Ascending aorta (tissue), 2 donors: ENCODE measurements around the gene HAGHL. TPM values are rescaled to one million over a fixed set of nuclear protein-coding genes. Genes with fewer than 3 reads are reported as not detected.
A peak's percentile ranks its signal among the peaks of the same experiment; 100 is the strongest.

ENCODE experiments used
- DNase-seq, 2 donors: peaks; one replicate each; pipeline ENCODE4 v3.0.0-alpha.2; 2019; ENCODE audit warnings: low spot score in 2 of 2
- H3K27ac ChIP-seq, 2 donors: fragments of 200-600 bp; sonication (generic); one replicate each; pipeline ENCODE4 v1.5.1; 2016 to 2017; ENCODE audit warnings: mild to moderate bottlenecking in 1 of 2
- H3K27me3 ChIP-seq: fragments of 200-600 bp; sonication (generic); one replicate; pipeline ENCODE4 v1.5.1; 2017
- H3K36me3 ChIP-seq, 2 donors: fragments of 200-600 bp; sonication (generic); one replicate each; pipeline ENCODE4 v1.5.1; 2016
- H3K4me1 ChIP-seq, 2 donors: fragments of 200-600 bp; sonication (generic); one replicate each; pipeline ENCODE4 v1.5.1; 2016 to 2017; ENCODE audit warnings: mild to moderate bottlenecking in 1 of 2
- H3K4me3 ChIP-seq, 2 donors: fragments of 200-600 bp; sonication (generic); one replicate each; pipeline ENCODE4 v1.5.1; 2016 to 2017; ENCODE audit warnings: mild to moderate bottlenecking in 1 of 2
- H3K9me3 ChIP-seq, 2 donors: fragments of 200-600 bp; sonication (generic); one replicate each; pipeline ENCODE4 v1.5.1; 2016
- CTCF ChIP-seq, 3 experiments: fragments of 200-600 bp in 2 of 3; fragments of 450-650 bp in 1 of 3; sonication (generic) in 2 of 3; IDR thresholded peaks; one replicate each; pipeline ENCODE4 v1.5.1; 2016 to 2019; ENCODE audit warnings: antibody characterized with exemption in 3 of 3, mild to moderate bottlenecking in 1 of 3, moderate library complexity in 1 of 3
- intact Hi-C: fragments of 100-400 bp; cut with DNase I; formaldehyde crosslinking; loops from one replicate; pipeline ENCODE4 v1.15.1; 2023
- total RNA-seq: library from RNA; depleted of rRNA; stranded (reverse); fragments of >200 nt; gene quantifications from one replicate; pipeline ENCODE4 v1.1.0, GENCODE V29; 2016

Gene HAGHL
- total RNA-seq, 1 donor from 2014 or later: 9.7 TPM

GRCh38 chr16:682493-683395 lies 44.2 kb upstream of the HAGHL start:
- Histone ChIP-seq H3K4me3 (peak overlapping the region in 1 of 2 donors; percentile 89), H3K27ac (no peak overlapping the region), H3K27me3 (no peaks in the 10 kb centered on the region), H3K9me3 (no peaks in the 10 kb centered on the region), H3K4me1 (peaks cover 20 to 36% of the 10 kb centered on the region in 2 donors), H3K36me3 (peaks cover 20 to 36% of the 10 kb centered on the region in 2 donors)
- DNase-seq: no peak
- no peak for TF ChIP-seq CTCF (IDR thresholded peaks at IDR 0.05)
- intact Hi-C loops: no loop called here

- no peak for DNase-seq
- intact Hi-C loops: no loop called here
- Histone ChIP-seq H3K4me1 (peaks cover 20 to 36% of the 10 kb centered on the region in 2 donors), H3K4me3 (peak overlapping the region; percentile 64 to 69), H3K27ac (no peak overlapping the region), H3K9me3 (no peaks in the 10 kb centered on the region), H3K36me3 (peaks cover 20 to 36% of the 10 kb centered on the region in 2 donors), H3K27me3 (no peaks in the 10 kb centered on the region)
- TF ChIP-seq CTCF (IDR thresholded peaks at IDR 0.05): no peak
These were observed 43.4 kb upstream of the HAGHL start for GRCh38 chr16:683396-684070.

- H3K27ac ChIP-seq: peak within 1 kb of the TSS; percentile 68 to 72
- TF ChIP-seq CTCF (IDR thresholded peaks at IDR 0.05): no peak
- peaks cover 20 to 36% of the 10 kb centered on the region in 2 donors for H3K36me3 ChIP-seq
- H3K4me3 ChIP-seq: peak within 1 kb of the TSS; percentile 64 to 69
- DNase-seq: peak; percentile 85 to 98
- no peaks in the 10 kb centered on the region for H3K9me3 ChIP-seq
- intact Hi-C loops: no loop called here
- no peaks in the 10 kb centered on the region for H3K27me3 ChIP-seq
- peaks cover 25 to 43% of the 10 kb centered on the region in 2 donors for H3K4me1 ChIP-seq
These were observed 42.7 kb upstream of the HAGHL start, which contains the start of gene JMJD8 for GRCh38 chr16:684071-684794. Gene JMJD8 (minus strand): TSS chr16:684334. CDS start chr16:684319, 15 bp downstream.

GRCh38 chr16:684961-685696 lies 41.8 kb upstream of the HAGHL start:
- H3K27ac ChIP-seq: peak overlapping the region; percentile 68 to 72
- TF ChIP-seq CTCF (IDR thresholded peaks at IDR 0.05): no peak
- intact Hi-C loops: no loop called here
- peaks cover 31 to 50% of the 10 kb centered on the region in 2 donors for H3K4me1 ChIP-seq
- H3K36me3 ChIP-seq: peaks cover 20 to 36% of the 10 kb centered on the region in 2 donors
- H3K9me3 ChIP-seq: no peaks in the 10 kb centered on the region
- no peak for DNase-seq
- H3K27me3 ChIP-seq: no peaks in the 10 kb centered on the region
- H3K4me3 ChIP-seq: peak overlapping the region in 1 of 2 donors; percentile 69

- peaks cover 20 to 36% of the 10 kb centered on the region in 2 donors for H3K36me3 ChIP-seq
- intact Hi-C loops: no loop called here
- H3K4me3 ChIP-seq: no peak overlapping the region
- no peaks in the 10 kb centered on the region for H3K27me3 ChIP-seq
- H3K9me3 ChIP-seq: no peaks in the 10 kb centered on the region
- H3K27ac ChIP-seq: no peak overlapping the region
- TF ChIP-seq CTCF (IDR thresholded peaks at IDR 0.05): peak in 1 of 3 experiments; percentile 19
- peaks cover 26 to 46% of the 10 kb centered on the region in 2 donors for H3K4me1 ChIP-seq
- no peak for DNase-seq
These were observed 40.9 kb upstream of the HAGHL start for GRCh38 chr16:685967-686366.
